Osteocyte (in vitro differentiated cells): Measurements from ENCODE around the gene PRPF8. TPM values are rescaled to one million over a fixed set of nuclear protein-coding genes. Genes with fewer than 3 reads are reported as not detected.

ENCODE experiments used
- DNase-seq: peaks from one replicate; pipeline ENCODE4 v3.0.0; 2021; ENCODE audit warnings: mixed read lengths; ENCODE audit not compliant: unreplicated experiment; ENCODE audit errors: extremely low spot score
- H3K27ac Mint-ChIP-seq: one replicate; pipeline ENCODE4 v1.8.0; 2021; ENCODE audit warnings: mild to moderate bottlenecking, mixed read lengths; ENCODE audit not compliant: unreplicated experiment
- H3K27me3 Mint-ChIP-seq: one replicate; pipeline ENCODE4 v1.8.0; 2021; ENCODE audit warnings: mixed read lengths; ENCODE audit not compliant: unreplicated experiment
- H3K36me3 Mint-ChIP-seq: one replicate; pipeline ENCODE4 v1.8.0; 2021; ENCODE audit warnings: mixed read lengths; ENCODE audit not compliant: unreplicated experiment
- H3K4me1 Mint-ChIP-seq: one replicate; pipeline ENCODE4 v1.8.0; 2021; ENCODE audit warnings: mixed read lengths; ENCODE audit not compliant: unreplicated experiment
- H3K4me3 Mint-ChIP-seq: one replicate; pipeline ENCODE4 v1.8.0; 2021; ENCODE audit warnings: mild to moderate bottlenecking, moderate library complexity, mixed read lengths; ENCODE audit not compliant: unreplicated experiment
- H3K9me3 Mint-ChIP-seq: one replicate; pipeline ENCODE4 v1.8.0; 2021; ENCODE audit warnings: mixed read lengths; ENCODE audit not compliant: unreplicated experiment
- total RNA-seq: library from RNA; stranded (reverse); gene quantifications from 2 replicates; pipeline ENCODE4 v1.2.1, GENCODE V29; 2021
- TF ChIP-seq, protein P1 (sequence below): fragments of 200-600 bp; sonication (generic); IDR thresholded peaks from 2 replicates; pipeline ENCODE4 v1.5.0; 2021; ENCODE audit warnings: antibody characterized with exemption, mild to moderate bottlenecking, moderate library complexity

The PRPF8 gene
- total RNA-seq, 1 donor from 2014 or later = 238 TPM

- no peaks in the 10 kb centered on the region for H3K9me3 Mint-ChIP-seq
- TF ChIP-seq, protein P1, sequence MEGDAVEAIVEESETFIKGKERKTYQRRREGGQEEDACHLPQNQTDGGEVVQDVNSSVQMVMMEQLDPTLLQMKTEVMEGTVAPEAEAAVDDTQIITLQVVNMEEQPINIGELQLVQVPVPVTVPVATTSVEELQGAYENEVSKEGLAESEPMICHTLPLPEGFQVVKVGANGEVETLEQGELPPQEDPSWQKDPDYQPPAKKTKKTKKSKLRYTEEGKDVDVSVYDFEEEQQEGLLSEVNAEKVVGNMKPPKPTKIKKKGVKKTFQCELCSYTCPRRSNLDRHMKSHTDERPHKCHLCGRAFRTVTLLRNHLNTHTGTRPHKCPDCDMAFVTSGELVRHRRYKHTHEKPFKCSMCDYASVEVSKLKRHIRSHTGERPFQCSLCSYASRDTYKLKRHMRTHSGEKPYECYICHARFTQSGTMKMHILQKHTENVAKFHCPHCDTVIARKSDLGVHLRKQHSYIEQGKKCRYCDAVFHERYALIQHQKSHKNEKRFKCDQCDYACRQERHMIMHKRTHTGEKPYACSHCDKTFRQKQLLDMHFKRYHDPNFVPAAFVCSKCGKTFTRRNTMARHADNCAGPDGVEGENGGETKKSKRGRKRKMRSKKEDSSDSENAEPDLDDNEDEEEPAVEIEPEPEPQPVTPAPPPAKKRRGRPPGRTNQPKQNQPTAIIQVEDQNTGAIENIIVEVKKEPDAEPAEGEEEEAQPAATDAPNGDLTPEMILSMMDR = no peak
- peaks cover 13% of the 10 kb centered on the region for H3K4me1 Mint-ChIP-seq
- DNase-seq = no peak
- H3K27ac Mint-ChIP-seq = no peak overlapping the region
- no peaks in the 10 kb centered on the region for H3K27me3 Mint-ChIP-seq
- H3K36me3 Mint-ChIP-seq = peaks cover 13% of the 10 kb centered on the region
- H3K4me3 Mint-ChIP-seq = peak overlapping the region; percentile 44
These were observed 36.3 kb downstream of the PRPF8 start for GRCh38 chr17:1648173-1648962.

- no peak for DNase-seq
- TF ChIP-seq, protein P1 = no peak
These were observed 36.9 kb downstream of the PRPF8 start for GRCh38 chr17:1647802-1648171.

DNA sequence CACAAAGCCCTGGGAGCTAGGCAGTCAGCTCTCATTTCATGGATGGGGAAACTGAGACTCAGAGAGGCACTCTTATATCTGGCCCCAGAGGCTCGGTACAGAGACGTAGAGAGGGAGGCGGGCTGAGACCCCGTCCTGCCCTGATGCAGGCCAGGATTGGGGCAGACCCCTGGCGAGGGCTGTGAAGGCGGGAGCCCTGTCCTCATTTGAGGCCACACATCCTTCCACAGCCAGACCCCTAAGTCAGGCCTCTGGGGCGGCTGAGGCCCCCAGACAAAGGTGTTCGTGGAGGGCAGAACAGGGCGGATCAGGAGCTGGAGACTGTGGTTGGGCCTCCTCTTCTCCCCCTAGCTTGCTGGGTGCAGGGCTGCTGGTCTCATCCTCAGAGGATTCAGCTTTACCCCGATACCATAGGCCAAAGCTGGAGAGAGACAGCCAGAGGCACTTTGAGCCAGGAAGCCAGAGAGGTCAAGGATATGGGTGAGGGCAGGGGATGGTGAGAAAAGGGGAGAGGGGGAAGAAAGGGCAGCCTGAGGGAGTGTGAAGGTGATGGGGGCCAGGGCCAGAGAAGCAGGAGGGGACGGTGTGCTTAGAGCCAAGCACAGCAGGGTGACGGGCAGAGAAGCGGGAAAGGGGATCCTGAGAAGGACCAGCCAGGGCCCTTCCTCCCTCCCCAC is 38.3 kb downstream of the PRPF8 start:
- H3K9me3 Mint-ChIP-seq = no peaks in the 10 kb centered on the region
- H3K27ac Mint-ChIP-seq = no peak overlapping the region
- no peak for DNase-seq
- TF ChIP-seq, protein P1 = no peak
- no peaks in the 10 kb centered on the region for H3K36me3 Mint-ChIP-seq
- H3K27me3 Mint-ChIP-seq = no peaks in the 10 kb centered on the region
- no peak overlapping the region for H3K4me3 Mint-ChIP-seq
- peaks cover 13% of the 10 kb centered on the region for H3K4me1 Mint-ChIP-seq

More at GRCh38 chr17:1647802-1648171, 36.9 kb downstream of the PRPF8 start:
- H3K27ac Mint-ChIP-seq = no peak overlapping the region
- H3K27me3 Mint-ChIP-seq = no peaks in the 10 kb centered on the region
- H3K9me3 Mint-ChIP-seq = no peaks in the 10 kb centered on the region
- peaks cover 8% of the 10 kb centered on the region for H3K36me3 Mint-ChIP-seq
- peaks cover 13% of the 10 kb centered on the region for H3K4me1 Mint-ChIP-seq
- H3K4me3 Mint-ChIP-seq = no peak overlapping the region

GRCh38 chr17:1645207-1646171 is 39.2 kb downstream of the PRPF8 start, which contains the start of gene SCARF1:
Gene SCARF1, minus strand, starts transcription at chr17:1645732. Its CDS starts 35 bp downstream, at chr17:1645697.
- no peak within 1 kb of the TSS for H3K27ac Mint-ChIP-seq
- no peaks in the 10 kb centered on the region for H3K9me3 Mint-ChIP-seq
- DNase-seq = no peak
- TF ChIP-seq, protein P1 = no peak
- no peaks in the 10 kb centered on the region for H3K36me3 Mint-ChIP-seq
- H3K27me3 Mint-ChIP-seq = no peaks in the 10 kb centered on the region
- H3K4me1 Mint-ChIP-seq = peaks cover 13% of the 10 kb centered on the region
- H3K4me3 Mint-ChIP-seq = no peak within 1 kb of the TSS
